WTC11 (cell line): ENCODE results near the gene ENTPD1. TPM values are rescaled to one million over a fixed set of nuclear protein-coding genes. Genes with fewer than 3 reads are reported as not detected.

Experiments
- ATAC-seq: fragments of 200-7000 bp; cut with Tn5 transposase; 2 replicates; pipeline ENCODE4 v1.10.0; 2021; ENCODE audit warnings: mild to moderate bottlenecking, moderate library complexity
- CTCF ChIA-PET: fragments of 300-600 bp; sonication (Branson Sonifier 250); formaldehyde crosslinking; loops from one replicate; lab custom pipeline; 2021; ENCODE audit warnings: antibody characterized with exemption; lab: Charles Lee
- POLR2A ChIA-PET: fragments of 350-600 bp; sonication (Branson Sonifier 250); formaldehyde crosslinking; loops from one replicate; lab custom pipeline; 2021; ENCODE audit warnings: antibody characterized with exemption; lab: Charles Lee
- DNase-seq: peaks from one replicate; pipeline ENCODE4 v3.0.0; 2021; ENCODE audit warnings: low spot score
- H3K27ac Mint-ChIP-seq: 2 replicates; pipeline ENCODE4 v1.8.0; 2021; ENCODE audit warnings: mixed read lengths
- H3K27me3 Mint-ChIP-seq: 2 replicates; pipeline ENCODE4 v1.8.0; 2021; ENCODE audit warnings: low read depth, mild to moderate bottlenecking, moderate library complexity, mixed read lengths
- H3K36me3 Mint-ChIP-seq: 2 replicates; pipeline ENCODE4 v1.8.0; 2021; ENCODE audit warnings: mixed read lengths
- H3K4me1 Mint-ChIP-seq: 2 replicates; pipeline ENCODE4 v1.8.0; 2022; ENCODE audit warnings: mixed read lengths
- H3K4me3 Mint-ChIP-seq: 2 replicates; pipeline ENCODE4 v1.8.0; 2021; ENCODE audit warnings: mild to moderate bottlenecking, moderate library complexity, mixed read lengths
- H3K9me3 Mint-ChIP-seq: 2 replicates; pipeline ENCODE4 v1.8.0; 2021; ENCODE audit warnings: mixed read lengths
- AFF4 ChIP-seq: sonication (generic); formaldehyde crosslinking; IDR thresholded peaks from 2 replicates; pipeline ENCODE4 v1.8.1; 2023; ENCODE audit warnings: mild to moderate bottlenecking, missing genetic modification reagents, borderline replicate concordance
- ARID4B ChIP-seq: sonication (generic); formaldehyde crosslinking; IDR thresholded peaks from 2 replicates; pipeline ENCODE4 v1.8.0; 2023; ENCODE audit warnings: missing genetic modification reagents, mild to moderate bottlenecking, borderline replicate concordance
- ELF4 ChIP-seq: sonication (generic); formaldehyde crosslinking; IDR thresholded peaks from 2 replicates; pipeline ENCODE4 v1.8.1; 2022; ENCODE audit warnings: low read depth, mild to moderate bottlenecking, moderate library complexity, missing genetic modification reagents
- ERG ChIP-seq: fragments of 250-450 bp; sonication (Bioruptor Pico); IDR thresholded peaks from 2 replicates; pipeline ENCODE4 v1.8.0; 2021; ENCODE audit warnings: mild to moderate bottlenecking
- ETV6 ChIP-seq: sonication (generic); formaldehyde crosslinking; IDR thresholded peaks from 2 replicates; pipeline ENCODE4 v1.8.1; 2022; ENCODE audit warnings: mild to moderate bottlenecking, missing genetic modification reagents
- HMGA2 ChIP-seq: fragments of 250-450 bp; sonication (Bioruptor Pico); IDR thresholded peaks from 2 replicates; pipeline ENCODE4 v1.4.0; 2021; ENCODE audit warnings: mild to moderate bottlenecking, moderate library complexity
- JUN ChIP-seq: sonication (generic); formaldehyde crosslinking; IDR thresholded peaks from 2 replicates; pipeline ENCODE4 v1.8.0; 2023; ENCODE audit warnings: mild to moderate bottlenecking, missing genetic modification reagents
- MXD4 ChIP-seq: fragments of 250-450 bp; sonication (Bioruptor Pico); IDR thresholded peaks from 2 replicates; pipeline ENCODE4 v1.8.0; 2021; ENCODE audit warnings: mild to moderate bottlenecking, moderate library complexity, borderline replicate concordance
- MYBL2 ChIP-seq: sonication (generic); formaldehyde crosslinking; IDR thresholded peaks from 2 replicates; pipeline ENCODE4 v1.8.1; 2023; ENCODE audit warnings: mild to moderate bottlenecking, moderate library complexity, missing genetic modification reagents
- NFE2L1 ChIP-seq: sonication (generic); formaldehyde crosslinking; IDR thresholded peaks from 2 replicates; pipeline ENCODE4 v1.8.1; 2023; ENCODE audit warnings: missing genetic modification reagents
- NR3C1 ChIP-seq: sonication (generic); formaldehyde crosslinking; conservative IDR thresholded peaks from 2 replicates; pipeline ENCODE4 v1.8.1; 2023; ENCODE audit warnings: low read depth, mild to moderate bottlenecking, missing genetic modification reagents
- PRDM15 ChIP-seq: sonication (generic); formaldehyde crosslinking; IDR thresholded peaks from 2 replicates; pipeline ENCODE4 v1.8.0; 2022; ENCODE audit warnings: missing genetic modification reagents
- PRRX2 ChIP-seq: fragments of 250-450 bp; sonication (Bioruptor Pico); IDR thresholded peaks from 2 replicates; pipeline ENCODE4 v1.8.0; 2021; ENCODE audit warnings: mild to moderate bottlenecking
- SMAD3 ChIP-seq: sonication (generic); formaldehyde crosslinking; IDR thresholded peaks from 2 replicates; pipeline ENCODE4 v1.8.0; 2022; ENCODE audit warnings: missing genetic modification reagents, mild to moderate bottlenecking, borderline replicate concordance
- STAT6 ChIP-seq: sonication (generic); formaldehyde crosslinking; conservative IDR thresholded peaks from 2 replicates; pipeline ENCODE4 v1.8.1; 2023; ENCODE audit warnings: mild to moderate bottlenecking, low read depth, missing genetic modification reagents, moderate library complexity
- USF2 ChIP-seq: sonication (generic); formaldehyde crosslinking; IDR thresholded peaks from 2 replicates; pipeline ENCODE4 v1.8.1; 2023; ENCODE audit warnings: mild to moderate bottlenecking, missing genetic modification reagents, moderate library complexity
- ZMAT4 ChIP-seq: fragments of 250-450 bp; sonication (Bioruptor Pico); IDR thresholded peaks from 2 replicates; pipeline ENCODE4 v1.9.0; 2021; ENCODE audit warnings: mild to moderate bottlenecking
- total RNA-seq: library from RNA; stranded (reverse); gene quantifications from 3 replicates; pipeline ENCODE4 v1.2.3, GENCODE V29; 2021

The ENTPD1 gene
- total RNA-seq, 1 experiment from 2014 or later = 2.3 TPM

- no peak overlapping the region for H3K4me3 Mint-ChIP-seq
- POLR2A ChIA-PET = no interaction called here
- TF ChIP-seq ELF4 = no peak
- TF ChIP-seq MXD4 (CRISPR knock-in tag) = no peak
- TF ChIP-seq HMGA2 (CRISPR knock-in tag) = no peak
- no peak for TF ChIP-seq USF2 (CRISPR knock-in tag)
- TF ChIP-seq ETV6 (CRISPR knock-in tag) = no peak
- TF ChIP-seq JUN (CRISPR knock-in tag) = no peak
- no peak for TF ChIP-seq PRRX2 (CRISPR knock-in tag)
- no peak for TF ChIP-seq SMAD3 (CRISPR knock-in tag)
- no peak for TF ChIP-seq MYBL2 (CRISPR knock-in tag)
- no peak for TF ChIP-seq ARID4B (CRISPR knock-in tag)
- no peak for TF ChIP-seq NR3C1
- ATAC-seq (no peak), DNase-seq (no peak)
- peaks cover 7% of the 10 kb centered on the region for H3K4me1 Mint-ChIP-seq
- CTCF ChIA-PET = no interaction called here
- no peak overlapping the region for H3K27ac Mint-ChIP-seq
- H3K9me3 Mint-ChIP-seq = peaks cover 36% of the 10 kb centered on the region
- peaks cover 21% of the 10 kb centered on the region for H3K36me3 Mint-ChIP-seq
- H3K27me3 Mint-ChIP-seq = peaks cover 7% of the 10 kb centered on the region; the same call in 1 of the 2 replicates
These were observed 40.5 kb downstream of the ENTPD1 start for GRCh38 chr10:95796504-95796903.

GRCh38 chr10:95798096-95798855 is 42.3 kb downstream of the ENTPD1 start:
- Mint-ChIP-seq H3K9me3 (peaks cover 54% of the 10 kb centered on the region), H3K27me3 (peaks cover 12% of the 10 kb centered on the region), H3K4me1 (peaks cover 6% of the 10 kb centered on the region), H3K4me3 (no peak overlapping the region), H3K36me3 (peaks cover 39% of the 10 kb centered on the region), H3K27ac (no peak overlapping the region)
- POLR2A ChIA-PET = no interaction called here
- CTCF ChIA-PET = no interaction called here
- DNase-seq (no peak), ATAC-seq (no peak)
- no peak for TF ChIP-seq NFE2L1
- no peak for TF ChIP-seq SMAD3 (CRISPR knock-in tag)
- TF ChIP-seq STAT6 = no peak
- TF ChIP-seq ERG = no peak
- TF ChIP-seq ZMAT4 (CRISPR knock-in tag) = no peak
- no peak for TF ChIP-seq PRDM15 (CRISPR knock-in tag)
- no peak for TF ChIP-seq AFF4 (CRISPR knock-in tag)
